ENCODE results near the gene SYNE1. TPM values are rescaled to one million over a fixed set of nuclear protein-coding genes. Genes with fewer than 3 reads are reported as not detected.
"Not testable (repeated sequence)": the region's sequence is repeated elsewhere in the genome, so short reads cannot be mapped to it uniquely, and the experiment has no call there.

SYNE1 gene
- polyA plus RNA-seq, 1 donor from 2014 or later: 38.5 TPM

GRCh38 chr6:152646732-152647131 is 9.6 kb upstream of the SYNE1 start:
- not testable (repeated sequence) for H3K27me3 ChIP-seq (ENCODE audit: insufficient read depth, low read depth, low read length); H4K20me1 ChIP-seq (ENCODE audit: insufficient read depth); H3K4me2 ChIP-seq (ENCODE audit: low read length); H3K9me3 ChIP-seq (ENCODE audit: low read length); H3K9ac ChIP-seq (ENCODE audit: low read length); H3K4me3 ChIP-seq (ENCODE audit: low read length); H3K27ac ChIP-seq (ENCODE audit: low read length); H3F3A ChIP-seq (ENCODE audit: insufficient read depth, low read length, poor library complexity, severe bottlenecking); H3K9me2 ChIP-seq (ENCODE audit: insufficient read depth, low read length); H3K79me2 ChIP-seq (replicated peaks; ENCODE audit: insufficient read depth, low read length); H2AFZ ChIP-seq (ENCODE audit: low read depth, low read length); H3K36me3 ChIP-seq (ENCODE audit: insufficient read depth, low read length)

GRCh38 chr6:152642578-152643375 is 5.6 kb upstream of the SYNE1 start:
- Histone ChIP-seq H3K9me2 (ENCODE audit: insufficient read depth, low read length) (no peaks in the 10 kb centered on the region), H3K9me3 (ENCODE audit: low read length) (no peaks in the 10 kb centered on the region), H3K9ac (ENCODE audit: low read length) (no peak overlapping the region), H3K4me2 (ENCODE audit: low read length) (no peak overlapping the region), H3K36me3 (ENCODE audit: insufficient read depth, low read length) (no peaks in the 10 kb centered on the region), H4K20me1 (ENCODE audit: insufficient read depth) (no peaks in the 10 kb centered on the region), H3F3A (ENCODE audit: insufficient read depth, low read length, poor library complexity, severe bottlenecking) (no peaks in the 10 kb centered on the region), H3K4me3 (ENCODE audit: low read length) (no peak overlapping the region), H3K79me2 (replicated peaks; ENCODE audit: insufficient read depth, low read length) (no peaks in the 10 kb centered on the region), H3K27me3 (ENCODE audit: insufficient read depth, low read depth, low read length) (peaks cover 8% of the 10 kb centered on the region), H2AFZ (ENCODE audit: low read depth, low read length) (no peak overlapping the region), H3K27ac (ENCODE audit: low read length) (no peak overlapping the region)
- no peak for TF ChIP-seq POLR2AphosphoS5 (IDR thresholded peaks at IDR 0.05)
- TF ChIP-seq SMC3 (conservative IDR thresholded peaks at IDR 0.05; ENCODE audit: poor library complexity): peak; percentile 74
- peak; percentile 76 for TF ChIP-seq CTCF (IDR thresholded peaks at IDR 0.05; ENCODE audit: poor library complexity, severe bottlenecking)
- TF ChIP-seq RAD21 (conservative IDR thresholded peaks at IDR 0.05): peak; percentile 78
- no peak for TF ChIP-seq MXI1 (conservative IDR thresholded peaks at IDR 0.05; ENCODE audit: poor library complexity, severe bottlenecking)
- no peak for TF ChIP-seq TAF1 (IDR thresholded peaks at IDR 0.05; ENCODE audit: low read depth)
- TF ChIP-seq EZH2 (IDR thresholded peaks at IDR 0.05; ENCODE audit: borderline replicate concordance, insufficient read depth, low read length, poor library complexity, severe bottlenecking): no peak

- Histone ChIP-seq H4K20me1 (ENCODE audit: insufficient read depth) (no peaks in the 10 kb centered on the region), H3K9me3 (ENCODE audit: low read length) (no peaks in the 10 kb centered on the region), H2AFZ (ENCODE audit: low read depth, low read length) (peak overlapping the region; percentile 37), H3K27ac (ENCODE audit: low read length) (peak overlapping the region; percentile 26), H3K9me2 (ENCODE audit: insufficient read depth, low read length) (no peaks in the 10 kb centered on the region), H3K4me3 (ENCODE audit: low read length) (peak overlapping the region; percentile 75), H3K27me3 (ENCODE audit: insufficient read depth, low read depth, low read length) (peaks cover 36% of the 10 kb centered on the region), H3F3A (ENCODE audit: insufficient read depth, low read length, poor library complexity, severe bottlenecking) (peaks cover 5% of the 10 kb centered on the region), H3K36me3 (ENCODE audit: insufficient read depth, low read length) (no peaks in the 10 kb centered on the region), H3K79me2 (replicated peaks; ENCODE audit: insufficient read depth, low read length) (no peaks in the 10 kb centered on the region), H3K4me2 (ENCODE audit: low read length) (peak overlapping the region; percentile 62), H3K9ac (ENCODE audit: low read length) (peak overlapping the region; percentile 68)
- TF ChIP-seq RAD21 (conservative IDR thresholded peaks at IDR 0.05) (no peak), MXI1 (conservative IDR thresholded peaks at IDR 0.05; ENCODE audit: poor library complexity, severe bottlenecking) (peak; percentile 30), EP300 (conservative IDR thresholded peaks at IDR 0.05; ENCODE audit: poor library complexity, severe bottlenecking) (no peak), CTCF (IDR thresholded peaks at IDR 0.05; ENCODE audit: poor library complexity, severe bottlenecking) (no peak), SMC3 (conservative IDR thresholded peaks at IDR 0.05; ENCODE audit: poor library complexity) (no peak), POLR2AphosphoS5 (IDR thresholded peaks at IDR 0.05) (no peak), REST (IDR thresholded peaks at IDR 0.05; ENCODE audit: borderline replicate concordance) (no peak), TAF1 (IDR thresholded peaks at IDR 0.05; ENCODE audit: low read depth) (peak; percentile 24)
Measured at GRCh38 chr6:152636609-152637295, 410 bp downstream of the SYNE1 start.
